Cortex of kidney (tissue), 1 donor: ENCODE measurements around the gene C19orf33.
"Not testable (repeated sequence)": the region's sequence is repeated elsewhere in the genome, so short reads cannot be mapped to it uniquely, and the experiment has no call there.

Source experiments
- DNase-seq: peaks from one replicate; lab custom pipeline; 2025; lab: John Stamatoyannopoulos, UW

The C19orf33 gene

DNA sequence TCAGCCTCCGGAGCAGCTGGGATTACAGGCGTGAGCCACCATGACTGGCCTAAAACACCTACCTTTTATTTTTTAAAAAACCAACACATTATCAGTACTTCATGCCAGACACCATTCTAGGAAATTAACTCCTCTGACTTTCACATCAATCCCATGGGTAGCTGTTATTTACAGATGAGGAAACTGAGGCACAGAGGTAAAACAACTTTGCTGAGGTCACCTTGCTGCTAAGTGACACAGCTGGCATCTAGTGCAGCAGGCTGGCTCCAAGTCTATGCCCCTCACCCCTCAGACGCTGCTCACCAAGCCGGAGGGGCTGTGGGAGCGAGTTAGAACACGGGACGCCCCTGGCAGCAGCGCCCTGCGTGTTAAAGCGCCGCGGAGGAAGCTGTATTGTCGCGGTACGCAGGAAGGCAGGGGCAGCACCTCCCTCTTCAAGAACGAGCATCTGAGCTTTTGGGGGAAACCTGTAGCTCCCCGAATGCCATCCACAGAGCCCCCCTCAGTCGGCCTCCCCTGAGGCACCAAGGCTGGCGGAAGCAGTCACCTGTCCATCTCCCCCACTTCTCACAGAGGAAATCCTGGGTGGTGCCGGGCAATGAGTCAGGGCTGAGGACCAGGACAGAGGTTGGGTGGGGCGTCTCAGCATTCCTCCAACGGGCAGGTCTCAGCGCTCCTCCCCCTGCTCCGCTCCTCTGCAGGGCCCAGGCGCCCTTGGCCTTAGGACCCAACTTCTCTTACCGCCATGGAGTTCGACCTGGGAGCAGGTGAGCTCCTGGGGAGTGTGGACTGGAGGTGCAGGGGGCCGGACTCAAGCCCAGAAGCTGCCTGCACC lies at the start of gene C19orf33:
Gene C19orf33 (plus strand): TSS at position 735 of the 835 bp plus-strand sequence. CDS start 11 bp downstream, at position 746.
- DNase-seq: no peak

DNA sequence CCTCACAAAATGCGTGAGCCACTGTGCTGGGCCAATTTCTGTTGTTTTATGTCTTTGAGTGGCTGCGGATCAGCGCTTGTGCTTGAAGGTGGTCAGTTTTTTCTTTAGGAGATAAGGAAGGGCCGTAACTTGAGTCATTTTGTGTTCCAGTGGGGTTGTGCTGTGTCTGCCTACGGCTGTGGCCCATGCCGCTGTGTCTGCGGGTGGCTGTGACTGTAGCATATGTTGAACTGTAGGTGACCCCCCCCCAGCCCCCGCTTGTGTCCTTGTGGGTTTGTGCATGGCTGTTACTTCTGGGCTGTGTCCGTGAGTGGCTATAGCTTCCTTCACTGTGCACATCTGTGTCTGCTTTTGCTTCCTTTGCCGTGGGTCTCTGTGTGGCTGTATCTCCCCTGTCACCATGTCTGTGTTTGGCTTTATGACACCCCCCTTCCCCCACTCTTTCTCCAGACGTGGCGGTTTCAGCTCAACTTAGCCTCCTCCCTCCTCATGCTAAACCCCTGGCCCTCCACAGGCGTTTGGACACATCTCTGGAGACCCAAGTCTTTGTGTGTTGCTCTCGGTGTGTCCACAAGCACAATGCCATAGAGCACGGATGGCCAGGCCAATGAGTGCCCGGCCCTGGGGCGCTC lies 48.6 kb upstream of the C19orf33 start:
- DNase-seq: no peak

DNA sequence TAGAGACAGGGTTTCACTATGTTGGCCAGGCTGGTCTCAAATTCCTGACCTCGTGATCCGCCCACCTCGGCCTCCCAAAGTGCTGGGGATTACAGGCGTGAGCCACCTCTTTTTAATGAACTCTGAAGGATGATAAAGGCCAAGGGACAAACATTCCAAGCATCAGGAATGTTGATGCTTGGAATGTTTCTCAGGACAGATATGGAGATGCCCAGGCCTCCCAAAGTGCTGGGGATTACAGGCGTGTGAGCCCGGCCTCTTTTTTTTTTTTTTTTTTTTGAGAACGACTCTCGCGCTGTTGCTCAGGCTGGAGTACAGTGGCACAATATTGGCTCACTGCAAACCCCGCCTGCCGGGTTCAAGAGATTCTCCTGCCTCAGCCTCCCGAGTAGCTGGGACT lies 42.1 kb upstream of the C19orf33 start:
- not testable (repeated sequence) for DNase-seq

DNA sequence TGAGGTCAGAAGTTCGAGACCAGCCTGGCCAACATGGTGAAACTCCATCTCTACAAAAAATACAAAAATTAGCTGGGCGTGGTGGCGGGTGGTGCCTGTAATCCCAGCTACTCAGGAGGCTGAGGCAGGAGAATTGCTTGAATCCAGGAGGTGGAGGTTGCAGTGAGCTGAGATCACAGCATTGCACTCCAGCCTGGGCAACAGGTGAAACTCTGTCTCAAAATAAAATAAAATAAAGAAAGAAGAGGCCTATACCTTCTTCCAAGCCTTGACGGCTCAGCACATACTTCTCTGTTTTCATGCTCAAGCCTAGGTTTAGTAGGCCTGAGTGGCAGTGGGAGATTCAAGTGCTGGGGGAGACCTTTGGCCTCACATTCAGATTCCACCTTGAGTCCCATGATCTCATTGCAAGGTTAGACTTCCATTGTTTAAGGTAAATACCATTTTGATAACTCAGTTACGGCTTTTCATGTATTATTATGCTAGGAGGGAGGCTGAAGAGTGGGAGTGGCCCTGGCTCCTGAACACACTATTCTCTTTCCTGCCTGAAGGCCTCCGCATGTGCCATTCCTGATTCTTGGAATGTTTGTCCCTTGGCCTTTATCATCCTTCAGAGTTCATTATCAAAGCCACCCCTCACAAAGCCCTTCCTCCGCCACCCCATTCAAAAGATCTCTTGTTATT lies 41.3 kb upstream of the C19orf33 start:
- DNase-seq: no peak

DNA sequence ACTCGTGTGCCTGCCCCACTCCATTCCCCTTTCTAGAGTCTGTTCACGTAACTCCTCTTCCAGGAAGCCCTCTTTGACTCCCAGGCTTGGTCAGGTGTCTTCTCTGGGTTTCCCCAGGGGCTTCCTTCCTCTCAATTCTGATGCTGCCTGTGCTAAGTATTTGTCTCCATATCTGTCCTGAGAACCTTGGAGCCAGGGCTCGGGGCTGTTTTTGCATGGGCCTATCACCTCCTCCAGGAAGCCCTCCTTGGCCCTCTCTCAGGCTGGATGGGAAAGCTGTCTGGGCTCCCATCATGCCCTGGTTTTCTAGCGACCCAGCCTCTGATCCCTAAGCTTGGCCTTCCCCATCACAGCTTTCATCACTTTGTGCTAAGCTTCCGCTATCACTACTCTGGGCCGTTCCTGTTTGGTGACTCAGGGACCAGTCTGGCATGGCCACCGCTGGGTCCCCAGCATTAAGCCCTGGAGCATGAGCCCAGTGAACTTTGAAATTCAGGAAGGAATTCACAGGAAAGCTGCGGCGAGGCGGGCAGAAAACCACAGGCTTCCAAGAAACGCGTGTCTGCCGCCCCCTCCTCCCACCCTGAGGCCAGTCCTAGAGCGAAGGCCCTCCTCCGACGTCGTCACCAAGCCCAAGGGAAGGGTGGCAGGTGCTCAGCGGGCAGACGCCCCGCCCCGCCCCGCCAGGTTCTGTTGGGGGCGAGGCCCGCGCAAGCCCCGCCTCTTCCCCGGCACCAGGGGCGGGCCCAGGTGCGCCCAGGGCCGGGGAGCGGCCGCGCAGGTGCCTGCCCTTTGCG lies 40.2 kb upstream of the C19orf33 start:
- no peak for DNase-seq

DNA sequence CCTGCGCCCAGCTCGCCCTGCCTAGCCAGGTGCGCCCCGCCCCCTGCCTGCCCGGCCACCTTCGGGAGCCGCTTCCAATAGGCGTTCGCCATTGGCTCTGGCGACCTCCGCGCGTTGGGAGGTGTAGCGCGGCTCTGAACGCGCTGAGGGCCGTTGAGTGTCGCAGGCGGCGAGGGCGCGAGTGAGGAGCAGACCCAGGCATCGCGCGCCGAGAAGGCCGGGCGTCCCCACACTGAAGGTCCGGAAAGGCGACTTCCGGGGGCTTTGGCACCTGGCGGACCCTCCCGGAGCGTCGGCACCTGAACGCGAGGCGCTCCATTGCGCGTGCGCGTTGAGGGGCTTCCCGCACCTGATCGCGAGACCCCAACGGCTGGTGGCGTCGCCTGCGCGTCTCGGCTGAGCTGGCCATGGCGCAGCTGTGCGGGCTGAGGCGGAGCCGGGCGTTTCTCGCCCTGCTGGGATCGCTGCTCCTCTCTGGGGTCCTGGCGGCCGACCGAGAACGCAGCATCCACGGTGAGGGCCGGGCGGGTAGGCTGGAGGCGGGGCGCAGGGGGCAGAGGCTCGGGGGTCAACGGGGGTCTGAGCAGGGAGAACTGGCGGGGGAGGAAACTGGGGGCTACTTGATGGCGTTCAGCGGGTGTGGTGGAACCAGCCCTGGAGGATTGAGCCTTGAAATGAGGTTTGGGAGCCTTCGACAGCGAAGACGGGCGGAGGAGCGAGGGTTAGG lies 39.4 kb upstream of the C19orf33 start, which contains the start of gene SPINT2:
Gene SPINT2 (plus strand): TSS at position 88 of the 727 bp plus-strand sequence. CDS start 320 bp downstream, at position 408.
- DNase-seq: no peak

DNA sequence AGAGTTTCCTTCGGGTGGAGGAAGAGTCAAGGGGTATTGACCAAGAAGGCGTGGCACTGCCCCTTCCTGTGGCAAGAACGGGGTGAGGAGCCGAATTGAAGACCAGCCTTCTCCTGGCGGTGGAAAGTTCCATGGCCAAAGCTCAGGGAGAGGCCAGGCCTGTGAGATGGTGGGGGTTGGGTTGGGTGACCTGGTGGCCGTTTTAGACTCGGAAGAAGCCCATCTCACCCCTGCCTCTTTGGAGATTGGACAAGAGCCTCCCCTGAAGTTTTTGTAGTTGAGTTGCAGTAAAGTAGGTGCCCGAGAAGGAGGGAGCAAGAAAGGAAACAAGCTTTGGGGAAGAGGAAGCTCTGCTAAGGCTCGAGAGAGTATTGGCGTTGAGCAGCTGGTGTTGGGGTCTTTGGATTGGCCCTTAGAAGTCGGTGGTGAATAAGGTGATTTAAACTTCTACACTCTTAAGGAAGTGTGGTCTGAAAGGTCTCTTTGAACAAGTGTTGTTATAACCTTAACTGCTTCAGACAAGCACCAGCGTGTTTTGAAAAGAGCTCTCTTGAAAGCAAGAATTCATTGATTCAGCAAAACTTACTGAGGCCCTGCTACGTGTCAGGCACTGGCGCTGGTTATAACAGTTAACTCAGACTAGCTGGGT lies 38.7 kb upstream of the C19orf33 start:
- DNase-seq: no peak

DNA sequence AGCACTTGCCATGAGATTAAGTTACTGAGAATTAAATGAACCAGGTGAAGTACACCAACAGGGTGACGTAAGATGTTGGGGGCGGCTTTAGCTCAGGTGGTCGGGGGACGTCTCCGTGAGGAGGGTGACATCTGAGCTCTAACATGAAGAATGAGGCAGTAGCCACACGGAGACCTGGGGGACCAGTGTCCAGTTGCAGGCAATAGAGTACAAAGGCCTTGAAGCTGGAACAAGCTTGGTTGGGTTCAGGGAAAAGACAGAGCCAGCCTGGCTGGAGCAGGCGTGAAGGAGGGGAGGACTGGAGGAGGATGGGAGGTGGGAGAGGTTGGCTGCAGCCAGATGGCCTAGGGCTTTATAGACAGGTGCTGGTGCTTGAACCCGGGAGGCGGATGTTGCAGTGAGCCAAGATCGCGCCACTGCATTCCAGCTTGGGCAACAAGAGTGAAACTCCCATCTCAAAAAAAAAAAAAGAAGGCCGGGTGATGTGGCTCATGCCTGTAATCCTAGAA lies 38.1 kb upstream of the C19orf33 start:
- no peak for DNase-seq

DNA sequence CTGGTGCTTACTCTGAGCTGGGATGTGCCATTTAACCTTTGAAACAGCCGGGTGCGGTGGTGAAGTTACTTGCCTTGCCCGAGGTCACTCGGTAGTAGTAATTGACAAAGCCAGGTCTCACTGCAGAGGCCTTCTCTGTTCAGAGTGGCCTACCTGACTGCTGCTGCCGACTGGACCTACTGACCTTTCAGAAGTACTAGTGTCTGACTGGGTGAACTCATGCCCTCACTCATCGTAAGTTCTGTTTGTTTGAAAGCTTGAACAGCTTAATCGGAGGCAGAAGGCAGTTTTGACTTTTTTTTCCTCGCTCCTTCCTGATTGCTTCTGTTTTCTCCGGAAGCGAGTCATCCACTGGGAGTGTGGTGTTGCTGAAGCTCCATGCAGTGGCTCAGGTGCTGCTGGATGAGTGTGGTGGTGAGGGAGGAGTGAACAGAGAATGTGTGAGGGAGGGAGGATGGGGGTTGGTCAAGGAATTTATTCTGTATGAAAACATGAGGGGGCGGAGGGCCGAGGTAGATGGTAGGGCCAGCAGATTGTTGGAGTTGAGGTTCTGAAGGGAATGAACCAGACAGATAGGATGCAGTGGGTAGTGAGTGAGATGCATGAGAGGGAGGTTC lies 37.0 kb upstream of the C19orf33 start:
- DNase-seq: no peak

DNA sequence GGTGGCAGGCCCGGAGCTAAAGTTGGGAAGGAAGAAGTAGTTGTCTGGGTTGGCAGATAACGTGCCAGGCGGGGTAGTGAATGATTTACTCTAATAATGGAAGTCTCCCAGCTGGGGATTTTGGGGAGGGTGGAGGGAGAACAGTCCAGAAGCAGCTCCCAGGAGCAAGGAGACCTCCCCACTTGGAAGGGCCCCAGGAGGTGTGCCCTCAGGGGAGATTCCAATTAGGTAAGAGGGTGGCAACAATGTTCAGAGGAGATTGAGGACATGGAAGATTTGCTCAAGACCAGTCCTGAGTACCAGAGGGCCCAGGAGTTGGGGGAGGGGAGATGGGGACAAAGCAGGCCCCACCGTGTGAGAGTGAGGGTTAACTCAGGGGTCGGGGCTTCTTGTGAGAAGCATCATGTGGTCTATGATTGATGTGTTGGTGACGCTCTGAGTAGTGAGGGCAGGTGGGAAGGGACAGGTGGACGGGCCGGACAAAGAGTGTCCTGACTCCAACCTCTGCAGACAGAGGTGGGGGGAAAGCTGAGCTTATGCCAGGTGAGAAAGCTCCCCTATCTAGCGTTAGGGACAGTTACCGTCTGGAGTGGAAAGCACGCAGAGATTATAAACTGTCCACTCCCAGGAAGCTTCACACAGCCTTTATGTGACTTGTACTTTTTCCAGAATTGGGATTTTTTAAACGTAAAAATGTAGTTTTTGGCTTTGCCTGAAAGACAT lies 36.1 kb upstream of the C19orf33 start:
- DNase-seq: no peak

DNA sequence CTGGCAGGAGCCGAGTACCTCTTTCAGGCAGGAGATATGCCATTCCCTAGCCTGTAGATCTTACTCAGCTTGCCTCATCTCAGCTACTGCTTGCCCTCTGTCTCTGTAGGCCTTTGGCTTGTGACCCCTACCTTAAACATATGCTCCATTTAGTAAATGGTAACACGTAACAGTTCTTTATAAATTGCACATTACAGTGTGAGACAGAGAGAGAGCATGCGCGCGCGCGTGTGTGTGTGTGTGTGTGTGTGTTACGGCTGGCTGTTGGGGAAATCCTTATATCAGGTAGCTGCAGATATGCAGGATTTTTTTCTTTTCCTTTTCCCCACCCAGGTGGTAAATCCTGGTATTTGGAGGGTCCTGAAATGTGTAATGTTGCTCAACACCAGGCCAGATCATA lies 35.5 kb upstream of the C19orf33 start:
- DNase-seq: no peak

DNA sequence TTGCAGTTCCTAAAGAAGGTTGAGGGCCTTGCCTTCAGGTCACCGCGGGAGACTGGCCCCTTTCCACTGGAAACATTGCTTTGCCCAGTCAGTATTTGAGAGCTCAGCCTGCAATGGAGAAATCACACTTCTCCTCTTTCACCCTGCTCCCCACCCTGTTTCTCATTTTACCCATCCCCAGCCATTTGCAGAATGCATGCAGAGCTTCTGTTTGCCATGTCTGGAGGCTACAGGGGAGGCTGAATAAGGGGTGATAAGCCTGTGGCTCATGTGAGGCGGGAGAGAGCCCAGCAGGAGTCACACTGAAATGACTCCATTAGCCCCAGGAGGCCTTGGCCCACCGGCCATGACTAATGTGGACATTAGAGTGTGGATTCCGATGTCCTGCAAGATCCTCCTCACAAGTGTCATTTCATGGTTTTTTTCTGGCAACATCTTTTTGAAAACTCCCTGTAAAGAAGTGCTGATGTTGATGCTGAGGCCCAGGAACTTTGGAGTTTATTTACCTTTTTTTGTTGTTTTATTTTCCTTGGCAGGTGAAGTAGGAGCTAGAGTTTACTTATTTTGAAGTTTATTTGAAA lies 33.4 kb upstream of the C19orf33 start:
- DNase-seq: no peak

DNA sequence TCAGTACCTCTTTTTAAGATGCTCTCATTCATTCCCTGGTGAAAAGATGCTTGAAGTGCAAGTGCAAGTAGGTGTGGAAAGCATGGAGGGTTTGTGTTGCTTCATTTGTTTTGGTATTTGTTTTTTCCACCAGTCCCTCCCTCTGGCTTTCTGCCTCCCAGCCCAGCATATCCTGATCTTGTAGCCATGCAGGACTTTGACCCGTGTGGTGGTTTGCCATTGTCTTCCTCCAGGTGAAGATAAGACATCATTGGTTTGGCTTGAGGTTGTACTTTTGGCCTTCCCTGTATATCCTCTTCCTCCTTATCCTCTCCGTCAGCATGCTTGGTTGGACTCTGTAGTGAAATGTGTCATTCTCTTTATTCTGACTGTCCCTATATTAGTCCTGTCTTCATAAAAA lies 30.6 kb upstream of the C19orf33 start:
- DNase-seq: no peak

DNA sequence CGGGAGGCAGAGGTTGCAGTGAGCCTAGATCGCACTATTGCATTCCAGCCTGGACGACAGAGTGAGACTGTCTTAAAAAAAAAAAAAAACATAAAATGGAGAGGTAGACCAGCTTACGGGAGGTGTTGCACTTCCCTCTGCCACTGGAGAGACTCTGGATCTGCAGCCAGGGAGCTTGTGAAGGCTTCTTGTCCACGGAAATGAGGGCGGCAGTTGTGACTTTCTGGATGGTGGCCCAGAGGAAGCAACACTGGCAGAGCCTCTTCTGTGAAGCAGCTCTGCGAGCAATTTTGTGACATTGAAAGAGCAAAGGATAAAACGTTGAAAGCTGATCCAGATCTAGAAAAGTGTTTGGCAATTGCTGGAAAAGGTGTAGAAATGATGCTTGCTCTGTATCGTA lies 29.3 kb upstream of the C19orf33 start:
- no peak for DNase-seq

DNA sequence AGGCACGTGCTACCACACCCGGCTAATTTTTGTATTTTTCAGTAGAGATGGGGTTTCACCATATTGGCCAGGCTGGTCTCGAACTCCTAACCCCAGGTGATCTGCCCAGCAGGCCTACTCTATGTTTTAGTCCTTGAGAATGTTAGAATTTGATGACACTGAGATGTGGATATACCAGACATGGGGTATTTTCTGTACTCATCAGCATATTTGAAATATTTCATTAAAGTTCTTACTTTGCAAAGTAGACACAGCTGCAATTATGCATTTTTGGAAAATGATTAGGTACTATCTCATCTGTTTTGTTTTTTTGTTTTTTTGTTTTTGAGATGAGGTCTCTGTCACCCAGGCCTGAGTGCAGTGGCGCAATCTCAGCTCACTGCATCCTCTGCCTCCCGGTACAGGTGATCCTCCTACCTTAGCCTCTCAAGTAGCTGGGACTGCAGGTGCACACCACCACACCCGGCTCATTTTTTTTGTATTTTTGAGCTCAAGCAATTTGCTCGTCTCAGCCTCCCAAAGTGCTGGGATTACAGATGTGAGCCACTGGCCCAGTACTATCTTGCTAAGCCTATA lies 27.0 kb upstream of the C19orf33 start:
- no peak for DNase-seq

DNA sequence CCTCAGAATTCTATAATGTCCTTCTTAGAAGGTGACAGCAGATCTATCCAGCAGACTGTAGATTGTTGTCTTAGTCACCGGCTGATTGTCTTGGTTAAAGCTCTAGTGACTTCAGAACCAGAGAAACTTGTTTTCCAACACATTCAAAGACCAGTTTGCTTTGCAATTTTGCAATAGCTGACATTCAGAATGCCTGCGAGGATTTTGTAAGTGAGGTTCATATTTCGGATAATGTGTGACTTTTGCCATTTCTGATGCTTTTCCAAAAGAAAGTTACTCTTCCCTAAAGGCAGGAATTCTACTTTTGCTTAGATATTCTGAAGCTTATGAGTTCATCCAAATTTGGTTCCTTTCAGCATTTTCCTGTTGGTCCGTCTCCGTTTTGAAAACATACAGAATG lies 26.5 kb upstream of the C19orf33 start:
- no peak for DNase-seq

DNA sequence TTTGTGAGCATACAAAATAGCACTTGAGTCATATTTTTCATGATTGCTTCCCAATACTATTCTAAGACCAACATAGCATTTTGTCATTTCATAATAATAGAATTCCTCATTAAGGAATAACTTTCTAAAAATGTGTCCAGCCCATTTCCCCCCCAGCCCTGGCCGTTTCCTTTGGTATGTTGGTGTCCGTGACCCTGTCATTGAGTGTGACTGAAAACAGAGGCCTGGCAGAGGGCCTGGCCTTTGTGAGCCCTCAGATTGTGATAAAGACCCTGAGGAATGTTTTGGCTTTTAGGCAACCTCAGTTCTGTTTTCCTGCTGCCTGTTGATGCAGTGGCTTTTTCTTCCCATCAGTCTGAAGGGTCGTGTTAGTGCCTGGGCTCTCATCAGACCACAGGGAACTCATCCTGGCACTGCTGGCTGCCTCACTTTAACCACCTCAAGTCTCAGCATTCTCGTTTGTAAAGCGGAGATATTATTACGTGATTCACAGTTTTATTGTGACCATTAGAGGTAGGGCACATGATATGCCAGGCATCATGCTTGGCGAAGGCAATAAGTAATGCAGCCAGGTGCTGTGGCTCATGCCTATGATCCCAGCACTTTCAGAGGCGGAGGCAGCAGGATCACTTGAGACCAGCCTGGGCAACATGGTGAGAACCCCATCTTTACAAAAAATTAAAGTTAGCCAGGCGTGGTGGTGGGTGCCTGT lies 25.9 kb upstream of the C19orf33 start:
- no peak for DNase-seq

DNA sequence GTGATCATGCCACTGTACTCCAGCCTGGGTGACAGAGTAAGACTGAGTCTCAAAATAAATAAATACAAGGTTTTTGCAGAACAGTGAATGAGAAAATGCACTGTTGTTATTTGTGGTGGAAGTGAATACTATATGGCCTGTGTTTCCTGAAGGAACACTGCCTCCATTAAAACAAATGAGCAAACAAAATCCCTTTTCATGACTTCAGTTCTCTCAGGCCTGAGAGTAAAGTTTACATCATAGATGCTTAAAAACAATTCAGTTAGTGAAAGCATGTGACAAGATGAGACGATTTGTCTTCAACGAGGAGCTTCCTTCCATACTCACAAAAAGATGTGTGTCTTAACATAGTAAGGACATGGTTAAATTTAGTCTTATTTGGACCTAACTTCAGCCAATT lies 25.3 kb upstream of the C19orf33 start:
- no peak for DNase-seq
